Muscle layer of duodenum (tissue), 2 donors: ENCODE results near the gene PAPOLB.

Source experiments
- H3K27ac ChIP-seq: one replicate; pipeline ENCODE4 v1.7.0; 2013; ENCODE audit warnings: mild to moderate bottlenecking, low read length
- H3K27me3 ChIP-seq: one replicate; pipeline ENCODE4 v1.7.0; 2013; ENCODE audit warnings: low read depth, mild to moderate bottlenecking, control low read depth, low read length
- H3K36me3 ChIP-seq, 2 donors: one replicate each; pipeline ENCODE4 v1.7.0; 2013; ENCODE audit warnings: low read length in 2 of 2, control low read depth in 1 of 2, mild to moderate bottlenecking in 1 of 2; ENCODE audit not compliant: insufficient read depth in 2 of 2, control insufficient read depth in 1 of 2
- H3K4me1 ChIP-seq, 2 donors: one replicate each; pipeline ENCODE4 v1.7.0; 2013; ENCODE audit warnings: low read length in 2 of 2, mild to moderate bottlenecking in 2 of 2, control low read depth in 1 of 2, moderate library complexity in 1 of 2; ENCODE audit not compliant: insufficient read depth in 2 of 2, control insufficient read depth in 1 of 2
- H3K4me3 ChIP-seq, 2 donors: one replicate each; pipeline ENCODE4 v1.7.0; 2013; ENCODE audit warnings: low read length in 2 of 2, low read depth in 1 of 2, mild to moderate bottlenecking in 1 of 2
- H3K9me3 ChIP-seq, 2 donors: one replicate each; pipeline ENCODE4 v1.7.0; 2013; ENCODE audit warnings: low read length in 2 of 2, control low read depth in 1 of 2, mild to moderate bottlenecking in 1 of 2; ENCODE audit not compliant: control insufficient read depth in 1 of 2
- donor health status: healthy.

The PAPOLB gene

GRCh38 chr7:4830176-4830575 lies 31.7 kb downstream of the PAPOLB start:
- Histone ChIP-seq H3K4me3 (no peak overlapping the region), H3K4me1 (no peaks in the 10 kb centered on the region), H3K36me3 (no peaks in the 10 kb centered on the region), H3K9me3 (no peaks in the 10 kb centered on the region), H3K27me3 (no peaks in the 10 kb centered on the region), H3K27ac (no peak overlapping the region)

- Histone ChIP-seq H3K4me1 (no peaks in the 10 kb centered on the region), H3K4me3 (no peak overlapping the region), H3K27ac (no peak overlapping the region), H3K9me3 (no peaks in the 10 kb centered on the region), H3K27me3 (no peaks in the 10 kb centered on the region), H3K36me3 (no peaks in the 10 kb centered on the region)
These were observed 33.0 kb downstream of the PAPOLB start for GRCh38 chr7:4828720-4829383.

- no peak overlapping the region for H3K4me3 ChIP-seq
- H3K36me3 ChIP-seq, result no peaks in the 10 kb centered on the region
- H3K9me3 ChIP-seq, result no peaks in the 10 kb centered on the region
- H3K4me1 ChIP-seq, result no peaks in the 10 kb centered on the region
- no peaks in the 10 kb centered on the region for H3K27me3 ChIP-seq
- no peak overlapping the region for H3K27ac ChIP-seq
These were observed 36.7 kb downstream of the PAPOLB start for GRCh38 chr7:4825081-4825480.

GRCh38 chr7:4824120-4824775 lies 37.6 kb downstream of the PAPOLB start:
- Histone ChIP-seq H3K36me3 (no peaks in the 10 kb centered on the region), H3K4me3 (no peak overlapping the region), H3K4me1 (no peaks in the 10 kb centered on the region), H3K9me3 (no peaks in the 10 kb centered on the region), H3K27ac (no peak overlapping the region), H3K27me3 (no peaks in the 10 kb centered on the region)

GRCh38 chr7:4823441-4824119 lies 38.2 kb downstream of the PAPOLB start:
- H3K4me1 ChIP-seq, result no peaks in the 10 kb centered on the region
- H3K9me3 ChIP-seq, result no peaks in the 10 kb centered on the region
- H3K27ac ChIP-seq, result no peak overlapping the region
- no peaks in the 10 kb centered on the region for H3K36me3 ChIP-seq
- no peaks in the 10 kb centered on the region for H3K27me3 ChIP-seq
- H3K4me3 ChIP-seq, result no peak overlapping the region

GRCh38 chr7:4822677-4823076 lies 39.2 kb downstream of the PAPOLB start:
- Histone ChIP-seq H3K4me1 (no peaks in the 10 kb centered on the region), H3K36me3 (no peaks in the 10 kb centered on the region), H3K4me3 (no peak overlapping the region), H3K27ac (no peak overlapping the region), H3K9me3 (no peaks in the 10 kb centered on the region), H3K27me3 (no peaks in the 10 kb centered on the region)

GRCh38 chr7:4820967-4821471 lies 40.8 kb downstream of the PAPOLB start:
- Histone ChIP-seq H3K36me3 (no peaks in the 10 kb centered on the region), H3K9me3 (no peaks in the 10 kb centered on the region), H3K4me1 (no peaks in the 10 kb centered on the region), H3K27me3 (no peaks in the 10 kb centered on the region), H3K27ac (no peak overlapping the region), H3K4me3 (no peak overlapping the region)

- H3K4me3 ChIP-seq, result no peak overlapping the region
- no peak overlapping the region for H3K27ac ChIP-seq
- H3K36me3 ChIP-seq, result no peaks in the 10 kb centered on the region
- no peaks in the 10 kb centered on the region for H3K9me3 ChIP-seq
- no peaks in the 10 kb centered on the region for H3K4me1 ChIP-seq
- no peaks in the 10 kb centered on the region for H3K27me3 ChIP-seq
These were observed 41.3 kb downstream of the PAPOLB start for GRCh38 chr7:4820405-4820966.

GRCh38 chr7:4819560-4820404 lies 42.0 kb downstream of the PAPOLB start:
- Histone ChIP-seq H3K36me3 (no peaks in the 10 kb centered on the region), H3K4me3 (no peak overlapping the region), H3K27me3 (no peaks in the 10 kb centered on the region), H3K4me1 (no peaks in the 10 kb centered on the region), H3K9me3 (no peaks in the 10 kb centered on the region), H3K27ac (no peak overlapping the region)

- Histone ChIP-seq H3K27me3 (no peaks in the 10 kb centered on the region), H3K27ac (no peak overlapping the region), H3K9me3 (no peaks in the 10 kb centered on the region), H3K4me3 (no peak overlapping the region), H3K36me3 (peaks cover 0 to 3% of the 10 kb centered on the region in 2 donors), H3K4me1 (no peaks in the 10 kb centered on the region)
These were observed 43.6 kb downstream of the PAPOLB start for GRCh38 chr7:4818000-4818794.
